Endodermal cell (in vitro differentiated cells): ENCODE measurements around the gene MUC20. TPM values are rescaled to one million over a fixed set of nuclear protein-coding genes. Genes with fewer than 3 reads are reported as not detected.

Experiments used
- DNase-seq: peaks from one replicate; pipeline ENCODE4 v3.0.0-alpha.2; 2017
- H3K27ac ChIP-seq: 2 replicates; pipeline ENCODE4 v1.5.1; 2013; ENCODE audit warnings: mild to moderate bottlenecking, low read depth, low read length, moderate library complexity
- H3K27me3 ChIP-seq: 2 replicates; pipeline ENCODE4 v1.6.1; 2013; ENCODE audit warnings: mild to moderate bottlenecking, low read length, moderate library complexity; ENCODE audit not compliant: insufficient read depth, control insufficient read depth, poor library complexity, severe bottlenecking
- H3K36me3 ChIP-seq: 2 replicates; pipeline ENCODE4 v1.7.0; 2013; ENCODE audit warnings: mild to moderate bottlenecking, low read length, moderate library complexity; ENCODE audit not compliant: control insufficient read depth, insufficient read depth
- H3K4me1 ChIP-seq: one replicate; pipeline ENCODE4 v1.7.0; 2013; ENCODE audit warnings: low read length; ENCODE audit not compliant: control insufficient read depth, insufficient read depth
- H3K4me3 ChIP-seq: 2 replicates; pipeline ENCODE4 v1.5.1; 2013; ENCODE audit warnings: mild to moderate bottlenecking, low read length, moderate library complexity
- H3K9ac ChIP-seq: 2 replicates; pipeline ENCODE4 v1.6.1; 2013; ENCODE audit warnings: mild to moderate bottlenecking, low read length, moderate library complexity; ENCODE audit not compliant: poor library complexity, severe bottlenecking; ENCODE audit errors: extremely low read depth
- H3K9me3 ChIP-seq: 2 replicates; pipeline ENCODE4 v1.6.1; 2013; ENCODE audit warnings: mild to moderate bottlenecking, low read length, moderate library complexity; ENCODE audit not compliant: control insufficient read depth
- H3K27ac Mint-ChIP-seq: 2 replicates; pipeline ENCODE4 v1.8.0; 2020; ENCODE audit warnings: mixed read lengths
- H3K27me3 Mint-ChIP-seq: 2 replicates; pipeline ENCODE4 v1.8.0; 2021; ENCODE audit warnings: mild to moderate bottlenecking, mixed read lengths; ENCODE audit not compliant: insufficient read depth
- H3K36me3 Mint-ChIP-seq: 2 replicates; pipeline ENCODE4 v1.8.0; 2020; ENCODE audit warnings: low read depth, mixed read lengths
- H3K4me1 Mint-ChIP-seq: 2 replicates; pipeline ENCODE4 v1.8.0; 2020; ENCODE audit warnings: mixed read lengths
- H3K4me3 Mint-ChIP-seq: 2 replicates; pipeline ENCODE4 v1.8.0; 2020; ENCODE audit warnings: mild to moderate bottlenecking, moderate library complexity, mixed read lengths
- H3K9me3 Mint-ChIP-seq: 2 replicates; pipeline ENCODE4 v1.8.0; 2020; ENCODE audit warnings: mild to moderate bottlenecking, mixed read lengths
- WGBS, 2 experiments: methylation state at CpG; one replicate each; pipeline versions ENCODE4 v1.1.5 to v1.1.7; 2013; ENCODE audit warnings: missing lambda C conversion rate in 2 of 2, mixed read lengths in 1 of 2; ENCODE audit not compliant: insufficient coverage in 1 of 2, insufficient read length in 1 of 2; 5-methylcytosine and 5-hydroxymethylcytosine counted together
- total RNA-seq, 2 donors: library from RNA; stranded (reverse); fragmentation: NEBNext Ultra II Directional in 1 of 2; extraction: Animal tissue kit (Norgen Biotek cat#: 25700) in 1 of 2; gene quantifications; 2 replicates in 1 of 2; 3 replicates in 1 of 2; pipeline ENCODE4 v1.2.1, GENCODE V29; 2021
- TF ChIP-seq, protein P1 (sequence below): fragments of 200-600 bp; sonication (generic); conservative IDR thresholded peaks from 2 replicates; pipeline ENCODE4 v1.5.0; 2021; ENCODE audit warnings: antibody characterized with exemption, mild to moderate bottlenecking

MUC20 gene
- total RNA-seq, 2 donors from 2014 or later, result 0.89 to 1.3 TPM

DNA sequence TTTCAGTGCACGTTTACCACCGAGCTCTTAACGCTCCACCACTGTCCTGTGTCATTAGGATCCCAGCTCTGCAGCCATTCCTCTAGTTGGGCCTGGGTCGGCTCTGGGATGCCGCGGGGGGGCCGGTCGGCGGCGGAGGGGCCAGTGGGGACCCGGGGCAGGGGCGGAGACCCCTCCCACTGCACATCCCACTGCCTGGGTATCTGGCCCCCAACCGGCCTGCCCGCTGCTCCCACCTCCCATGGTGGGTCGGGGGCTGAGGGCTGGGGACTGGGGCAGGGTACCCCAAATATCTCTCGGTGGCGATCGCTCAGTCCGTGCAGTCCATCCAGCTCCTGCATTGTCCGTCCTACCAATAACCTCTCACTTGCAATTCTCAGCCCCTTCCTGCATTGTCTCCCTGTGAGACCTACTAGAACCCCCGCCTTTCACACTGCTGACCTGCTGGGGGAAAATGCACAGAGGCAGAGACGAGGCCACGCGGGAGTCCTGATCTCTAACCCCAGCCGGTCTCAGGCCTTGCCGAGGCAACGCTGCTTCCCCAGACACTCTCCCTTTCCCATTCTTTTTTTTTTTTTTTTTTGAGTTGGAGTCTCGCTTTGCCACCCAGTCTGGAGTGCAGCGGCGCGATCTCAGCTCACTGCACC lies 24.0 kb upstream of the MUC20 start:
- Histone ChIP-seq H3K4me1 (peaks cover 13% of the 10 kb centered on the region), H3K27me3 (no peaks in the 10 kb centered on the region), H3K27ac (peak overlapping the region; percentile 38), H3K4me3 (no peak overlapping the region), H3K36me3 (peaks cover 28% of the 10 kb centered on the region), H3K9ac (no peak overlapping the region), H3K9me3 (no peaks in the 10 kb centered on the region)
- Mint-ChIP-seq H3K4me3 (no peak overlapping the region), H3K9me3 (no peaks in the 10 kb centered on the region), H3K27ac (peak overlapping the region; percentile 33), H3K36me3 (peaks cover 44% of the 10 kb centered on the region), H3K4me1 (peaks cover 25% of the 10 kb centered on the region), H3K27me3 (no peaks in the 10 kb centered on the region)
- TF ChIP-seq, protein P1, sequence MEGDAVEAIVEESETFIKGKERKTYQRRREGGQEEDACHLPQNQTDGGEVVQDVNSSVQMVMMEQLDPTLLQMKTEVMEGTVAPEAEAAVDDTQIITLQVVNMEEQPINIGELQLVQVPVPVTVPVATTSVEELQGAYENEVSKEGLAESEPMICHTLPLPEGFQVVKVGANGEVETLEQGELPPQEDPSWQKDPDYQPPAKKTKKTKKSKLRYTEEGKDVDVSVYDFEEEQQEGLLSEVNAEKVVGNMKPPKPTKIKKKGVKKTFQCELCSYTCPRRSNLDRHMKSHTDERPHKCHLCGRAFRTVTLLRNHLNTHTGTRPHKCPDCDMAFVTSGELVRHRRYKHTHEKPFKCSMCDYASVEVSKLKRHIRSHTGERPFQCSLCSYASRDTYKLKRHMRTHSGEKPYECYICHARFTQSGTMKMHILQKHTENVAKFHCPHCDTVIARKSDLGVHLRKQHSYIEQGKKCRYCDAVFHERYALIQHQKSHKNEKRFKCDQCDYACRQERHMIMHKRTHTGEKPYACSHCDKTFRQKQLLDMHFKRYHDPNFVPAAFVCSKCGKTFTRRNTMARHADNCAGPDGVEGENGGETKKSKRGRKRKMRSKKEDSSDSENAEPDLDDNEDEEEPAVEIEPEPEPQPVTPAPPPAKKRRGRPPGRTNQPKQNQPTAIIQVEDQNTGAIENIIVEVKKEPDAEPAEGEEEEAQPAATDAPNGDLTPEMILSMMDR, result no peak
- WGBS, 2 experiments, result 87 to 91% methylated on average over 27 to 31 of the region's 31 CpGs
- no peak for DNase-seq

DNA sequence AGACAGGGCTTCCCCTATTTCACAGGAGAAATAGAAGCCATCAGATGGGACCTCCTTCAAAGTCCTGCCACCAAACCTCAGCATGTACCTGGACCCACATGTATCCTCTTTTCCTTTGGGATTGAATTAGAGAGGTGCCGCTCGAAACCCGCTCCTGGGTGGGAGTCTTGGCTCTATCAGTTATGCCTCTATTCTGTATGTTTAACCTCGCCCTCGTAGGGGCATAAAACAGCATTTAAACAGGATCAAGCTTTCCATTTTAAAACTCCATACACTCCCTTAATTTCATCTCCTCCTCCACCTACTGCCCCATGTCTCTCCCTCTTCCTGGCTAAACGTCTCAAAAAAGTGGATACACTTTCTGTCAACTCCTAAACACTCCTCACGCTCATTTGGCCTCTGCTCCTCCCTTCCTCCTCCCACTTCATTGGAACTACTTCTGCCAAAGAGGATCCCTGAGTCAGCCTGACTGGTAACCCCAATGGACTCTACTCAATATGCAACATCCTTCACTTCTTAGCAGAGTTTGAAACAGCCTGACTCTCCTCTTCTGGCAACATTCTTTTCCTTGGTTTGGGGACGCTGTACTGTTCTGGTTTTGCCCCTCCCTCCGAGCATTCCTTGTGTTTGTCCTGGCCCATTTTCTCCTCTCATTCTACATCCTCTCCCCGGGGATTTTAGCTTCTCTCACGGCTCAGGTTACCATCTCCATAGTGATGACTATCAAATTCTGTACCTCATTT lies 23.0 kb upstream of the MUC20 start:
- peaks cover 13% of the 10 kb centered on the region for H3K4me1 ChIP-seq
- Mint-ChIP-seq H3K27ac (peak overlapping the region; percentile 29), H3K27me3 (no peaks in the 10 kb centered on the region), H3K4me3 (no peak overlapping the region), H3K9me3 (no peaks in the 10 kb centered on the region), H3K4me1 (peaks cover 25% of the 10 kb centered on the region), H3K36me3 (peaks cover 34% of the 10 kb centered on the region)
- DNase-seq, result peak; percentile 76
- no peak overlapping the region for H3K9ac ChIP-seq
- no peaks in the 10 kb centered on the region for H3K9me3 ChIP-seq
- TF ChIP-seq, protein P1, result no peak
- WGBS, 2 experiments, result 63 to 69% methylated on average over 11 of the region's 11 CpGs
- H3K4me3 ChIP-seq, result no peak overlapping the region
- peak overlapping the region; percentile 1 for H3K27ac ChIP-seq
- H3K36me3 ChIP-seq, result peaks cover 18% of the 10 kb centered on the region
- no peaks in the 10 kb centered on the region for H3K27me3 ChIP-seq

DNA sequence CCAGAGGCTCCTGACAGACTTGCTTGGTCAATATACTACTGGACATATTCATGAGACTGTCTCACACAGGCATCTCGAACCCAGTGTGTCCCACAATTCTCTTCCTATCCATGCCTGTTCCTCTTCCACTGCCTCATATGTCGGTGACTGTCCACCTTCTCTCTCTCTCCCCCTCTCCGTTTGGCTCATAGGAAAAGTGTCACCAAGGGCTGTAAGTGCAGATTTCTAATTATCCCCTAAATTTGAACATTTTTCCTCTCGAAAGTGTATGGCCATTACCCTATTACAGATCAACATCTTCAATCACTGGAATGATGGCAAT lies 22.5 kb upstream of the MUC20 start:
- WGBS, 2 experiments, result 86 to 90% methylated on average over 4 of the region's 4 CpGs
- Mint-ChIP-seq H3K9me3 (no peaks in the 10 kb centered on the region), H3K27me3 (no peaks in the 10 kb centered on the region), H3K27ac (peak overlapping the region; percentile 29), H3K4me3 (no peak overlapping the region), H3K4me1 (peaks cover 25% of the 10 kb centered on the region), H3K36me3 (peaks cover 30% of the 10 kb centered on the region)
- Histone ChIP-seq H3K27me3 (no peaks in the 10 kb centered on the region), H3K27ac (peak overlapping the region; percentile 1), H3K36me3 (peaks cover 13% of the 10 kb centered on the region), H3K9ac (no peak overlapping the region), H3K4me1 (peaks cover 13% of the 10 kb centered on the region), H3K9me3 (no peaks in the 10 kb centered on the region), H3K4me3 (no peak overlapping the region)
- no peak for DNase-seq
- TF ChIP-seq, protein P1, result no peak
